HTERT RPE-1 (cell line): ENCODE measurements around the gene ATG7.

Source experiments
- in situ Hi-C: fragments of 300-500 bp; cut with MboI; formaldehyde crosslinking; loops from 4 replicates; pipeline ENCODE4 v1.14.3; 2020; ENCODE audit warnings: low sequenced_read_pairs

Gene ATG7

DNA sequence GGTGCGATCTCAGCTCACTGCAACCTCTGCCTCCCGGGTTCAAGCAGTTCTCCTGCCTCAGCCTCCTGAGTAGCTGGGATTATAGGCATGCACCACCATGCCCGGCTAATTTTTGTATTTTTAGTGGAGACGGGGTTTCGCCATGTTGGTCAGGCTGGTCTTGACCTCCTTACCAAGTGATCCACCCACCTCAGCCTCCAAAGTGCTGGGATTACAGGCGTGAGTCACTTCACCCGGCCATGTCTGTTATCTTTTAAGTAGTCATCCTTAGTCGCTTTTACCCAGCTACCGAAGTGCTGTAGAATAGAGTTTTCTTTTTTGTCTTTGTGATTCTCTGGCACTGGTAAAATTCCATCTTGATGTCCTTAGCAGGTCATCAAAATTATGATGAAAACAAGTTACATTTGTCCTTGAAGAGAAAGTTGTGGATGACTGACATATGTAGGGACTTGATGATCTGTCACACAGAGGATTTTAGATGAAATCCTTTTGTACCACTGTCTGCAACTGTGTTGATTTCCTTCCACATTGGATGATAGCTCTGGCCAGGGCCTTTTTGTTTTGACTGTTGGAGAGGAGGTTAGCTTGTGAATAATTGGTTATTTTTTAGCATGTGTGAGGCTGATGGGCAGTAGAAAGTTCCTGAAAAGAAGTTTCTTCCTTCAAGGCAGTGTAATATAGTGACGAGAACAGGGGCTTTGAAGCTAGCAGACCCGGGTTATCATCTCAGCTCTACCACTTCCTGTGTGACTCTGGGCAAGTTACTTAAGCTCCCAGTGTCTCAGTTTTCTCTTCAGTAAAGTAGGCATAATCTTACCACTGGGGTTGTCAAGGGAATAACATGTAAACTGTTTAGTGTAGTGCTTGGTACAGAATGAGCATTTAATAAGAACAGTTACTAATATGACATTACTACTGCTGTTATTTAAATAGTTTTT is 18.8 kb downstream of the ATG7 start:
- in situ Hi-C loops: no loop called here

DNA sequence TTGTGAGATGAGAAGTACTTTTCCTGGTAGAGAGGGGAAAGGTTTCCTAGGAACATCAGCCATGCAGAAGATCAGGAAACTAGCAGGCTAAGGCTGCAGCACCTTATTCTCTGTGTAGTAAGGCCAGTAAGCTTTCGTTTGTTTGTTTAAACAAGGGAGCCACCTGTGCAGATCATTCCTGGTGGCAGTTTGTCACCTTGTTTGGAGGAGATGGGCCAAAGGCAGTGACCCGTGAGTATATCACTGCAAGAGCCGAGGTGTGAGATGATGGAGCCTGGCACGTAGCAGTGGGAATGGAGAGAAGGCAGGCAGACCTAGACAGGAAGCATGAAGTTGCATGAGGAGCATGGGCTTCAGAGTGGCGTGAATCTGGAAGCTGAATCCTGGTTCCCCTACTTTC is 19.6 kb downstream of the ATG7 start:
- in situ Hi-C loops: no loop called here

DNA sequence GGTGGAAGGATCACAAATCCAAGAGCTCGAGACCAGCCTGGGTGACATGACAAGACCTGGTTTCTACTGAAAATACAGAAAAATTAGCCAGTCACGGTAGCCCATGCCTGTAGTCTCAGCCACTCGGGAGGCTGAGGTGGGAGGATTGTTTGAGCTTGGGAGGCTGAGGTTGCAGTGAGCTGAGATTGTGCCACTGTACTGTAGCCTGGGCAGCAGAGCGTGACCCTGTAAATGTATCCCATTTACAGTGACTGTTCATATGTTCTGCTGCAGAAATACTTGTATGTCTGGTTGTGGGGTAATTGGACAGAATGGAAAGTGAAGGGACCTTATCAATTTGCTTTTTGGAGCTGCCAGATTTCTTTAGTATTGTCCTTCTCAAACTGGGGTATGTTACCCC is 24.9 kb downstream of the ATG7 start:
- in situ Hi-C loops: no loop called here

DNA sequence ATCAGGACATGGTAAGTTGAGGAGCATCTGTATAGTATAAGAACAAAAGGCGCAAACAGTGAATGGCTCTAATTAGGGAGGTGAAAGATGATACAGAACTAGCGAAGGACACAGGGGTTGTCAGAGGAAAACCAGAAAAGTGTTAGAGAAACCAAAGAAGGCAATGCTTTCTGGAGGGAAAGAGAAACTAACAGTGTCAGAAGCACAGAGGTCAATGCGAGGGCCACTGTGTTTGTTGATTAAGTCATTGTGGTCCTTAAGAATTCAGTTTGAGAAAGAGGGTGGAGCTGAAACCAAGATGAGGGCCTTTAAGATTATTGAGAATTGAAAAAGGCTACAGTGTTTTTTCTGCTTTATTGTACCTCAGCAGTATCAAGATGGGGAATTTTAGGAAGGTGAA is 28.8 kb downstream of the ATG7 start:
- in situ Hi-C loops: no loop called here

DNA sequence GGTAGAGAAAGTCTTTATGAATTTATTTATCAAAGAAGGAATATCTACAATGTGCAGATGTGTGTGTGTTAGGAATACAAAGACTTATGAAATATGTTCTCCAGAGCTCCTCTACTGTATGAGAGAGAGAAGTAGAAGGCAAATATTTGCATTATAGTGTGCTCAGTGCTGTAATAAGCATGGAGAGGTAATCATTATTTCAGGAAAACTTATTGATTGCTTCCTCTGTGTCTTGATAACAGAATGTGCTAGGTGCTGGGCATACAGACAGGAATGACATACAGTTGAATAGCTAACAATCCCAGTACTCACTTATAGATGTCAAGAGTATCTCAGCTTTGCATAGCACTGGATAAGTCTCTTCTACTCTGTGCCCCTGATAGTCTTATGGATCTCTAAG is 30.2 kb downstream of the ATG7 start:
- in situ Hi-C loops: no loop called here

DNA sequence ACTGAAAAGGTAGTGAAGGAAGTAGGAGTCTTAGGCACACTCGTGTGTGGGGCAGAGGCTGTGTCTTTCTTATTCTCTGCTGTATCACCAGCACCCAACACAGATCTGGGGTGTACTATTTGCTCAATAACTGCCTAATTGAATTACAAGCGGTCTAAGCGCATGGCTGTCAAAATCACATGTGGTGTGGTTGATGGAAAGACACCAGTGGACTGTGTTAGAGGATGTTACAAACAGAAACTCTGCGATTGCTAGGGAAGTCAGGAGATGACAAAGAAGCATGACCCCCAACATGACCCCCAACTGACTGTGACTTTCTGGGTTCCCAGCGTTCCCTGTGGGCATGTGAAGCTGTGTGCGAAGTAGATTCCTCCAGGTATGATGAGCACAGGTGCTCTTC is 32.0 kb downstream of the ATG7 start:
- in situ Hi-C loops: no loop called here

DNA sequence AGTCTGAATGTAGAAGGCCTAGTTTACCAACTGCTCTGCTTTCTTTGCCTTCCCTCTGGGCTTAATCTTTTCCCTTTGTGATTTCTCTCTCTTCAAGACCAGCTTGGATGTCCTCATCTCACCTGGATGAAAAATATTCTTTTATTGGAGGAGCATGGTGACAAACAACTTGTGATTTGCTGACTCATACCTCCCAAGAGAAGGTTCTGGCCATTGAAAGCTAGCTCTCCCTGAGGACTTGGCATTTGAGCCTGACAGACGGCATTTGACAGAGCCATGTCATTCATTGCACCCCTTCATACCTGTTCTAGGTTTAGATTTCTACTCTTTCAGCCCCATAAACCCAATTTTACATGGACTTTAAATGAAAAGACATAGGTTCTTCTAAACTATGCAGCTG is 33.3 kb downstream of the ATG7 start:
- in situ Hi-C loops: no loop called here

DNA sequence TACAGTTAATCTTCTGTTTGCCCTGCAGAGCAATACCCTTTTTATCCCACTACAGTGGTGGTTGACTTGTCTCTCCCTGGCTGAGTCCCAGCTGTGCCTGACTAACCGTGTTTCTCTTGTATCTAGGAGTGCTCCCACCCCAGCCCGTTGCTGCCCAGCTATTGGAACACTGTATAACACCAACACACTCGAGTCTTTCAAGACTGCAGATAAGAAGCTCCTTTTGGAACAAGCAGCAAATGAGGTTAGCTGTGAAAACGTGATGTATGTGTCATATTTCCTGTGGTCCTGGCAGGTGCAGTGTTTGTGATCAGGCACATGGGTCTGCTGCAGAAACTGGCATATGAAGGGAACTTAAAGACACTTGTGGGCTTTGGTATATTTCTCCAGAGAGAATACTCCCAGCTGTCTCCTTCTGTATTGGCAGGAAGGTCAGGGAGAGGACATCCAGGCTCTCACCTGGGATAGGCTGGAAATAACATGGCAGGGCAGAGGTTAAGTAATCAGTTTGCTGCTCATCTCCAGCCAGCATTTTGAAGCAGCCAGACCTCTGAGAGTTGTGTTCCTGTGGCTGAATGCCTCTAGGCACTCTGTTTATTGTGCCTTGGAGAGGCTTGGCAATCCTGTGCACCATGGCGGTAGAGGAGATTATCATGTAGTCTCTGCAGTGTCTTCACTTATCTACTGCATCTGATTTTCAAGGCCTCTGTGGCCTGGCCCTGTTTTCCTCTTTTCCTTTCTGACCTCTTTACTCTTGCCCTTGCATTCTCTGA is 34.8 kb downstream of the ATG7 start:
- in situ Hi-C loops: no loop called here

DNA sequence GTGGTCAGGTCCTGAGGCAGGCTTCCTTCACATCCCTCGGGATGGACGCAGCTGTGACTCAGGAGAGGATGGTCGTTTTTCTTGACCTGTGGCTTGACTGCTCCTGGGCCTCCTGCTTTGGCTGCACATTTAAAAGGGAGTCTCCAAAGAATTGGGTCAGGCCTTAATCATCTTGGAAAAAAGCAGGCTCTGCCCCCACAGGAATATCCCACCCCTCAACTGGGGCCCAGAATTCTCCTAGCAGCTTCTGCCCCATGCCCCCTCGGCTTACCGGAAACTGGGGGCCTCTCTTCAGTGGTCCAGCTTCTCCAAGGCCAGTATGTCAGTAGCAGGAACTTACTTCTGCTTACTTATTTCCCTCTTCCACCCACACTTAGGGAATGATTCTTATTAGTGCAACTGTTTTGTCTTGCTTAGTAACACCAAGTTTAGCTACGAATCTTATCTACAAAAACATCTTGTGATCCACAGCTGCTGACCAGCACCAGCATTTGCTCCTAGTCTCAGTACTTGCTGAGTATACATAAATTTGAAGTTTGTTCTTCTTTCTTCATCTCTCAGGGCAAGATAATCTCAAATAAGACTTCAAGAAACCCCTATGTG is 35.7 kb downstream of the ATG7 start:
- in situ Hi-C loops: no loop called here

DNA sequence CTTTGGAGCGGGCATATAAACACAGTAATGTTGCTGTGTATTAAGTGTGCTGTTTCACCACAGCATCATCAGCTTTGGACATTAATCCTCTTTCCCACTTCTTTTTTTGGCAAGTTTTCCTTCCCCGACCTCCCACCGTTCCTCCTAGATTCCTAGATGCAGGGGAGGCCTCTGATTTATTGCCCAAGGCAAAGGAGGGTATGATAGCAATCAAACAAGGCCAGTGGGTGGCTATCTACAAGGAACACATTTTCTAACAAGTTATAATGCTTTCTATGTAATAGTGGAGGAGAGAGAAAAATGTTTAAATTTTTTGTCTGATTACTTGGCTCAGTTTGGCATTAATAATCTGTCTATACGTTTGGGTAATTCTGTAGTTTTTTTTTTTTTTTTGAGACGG is 38.1 kb downstream of the ATG7 start:
- in situ Hi-C loops: no loop called here

DNA sequence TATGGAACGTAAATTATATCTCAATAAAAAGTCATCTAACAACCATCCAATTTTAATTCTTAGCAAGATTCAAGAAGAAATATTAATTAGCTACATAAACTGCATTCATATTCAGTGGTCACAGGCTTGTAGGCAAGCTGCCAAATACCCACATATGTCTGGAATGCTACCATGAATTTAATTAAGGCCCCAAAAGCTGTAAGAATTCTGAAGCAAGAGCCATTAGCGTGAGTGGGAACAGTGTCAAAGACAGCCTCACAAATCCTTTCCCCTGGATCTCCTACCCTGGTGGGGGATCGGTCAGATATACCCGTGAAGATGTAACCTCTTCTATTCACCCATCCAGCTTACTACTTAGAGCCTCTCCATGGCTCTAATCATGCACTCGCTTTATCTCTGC is 40.0 kb downstream of the ATG7 start:
- in situ Hi-C loops: no loop called here

DNA sequence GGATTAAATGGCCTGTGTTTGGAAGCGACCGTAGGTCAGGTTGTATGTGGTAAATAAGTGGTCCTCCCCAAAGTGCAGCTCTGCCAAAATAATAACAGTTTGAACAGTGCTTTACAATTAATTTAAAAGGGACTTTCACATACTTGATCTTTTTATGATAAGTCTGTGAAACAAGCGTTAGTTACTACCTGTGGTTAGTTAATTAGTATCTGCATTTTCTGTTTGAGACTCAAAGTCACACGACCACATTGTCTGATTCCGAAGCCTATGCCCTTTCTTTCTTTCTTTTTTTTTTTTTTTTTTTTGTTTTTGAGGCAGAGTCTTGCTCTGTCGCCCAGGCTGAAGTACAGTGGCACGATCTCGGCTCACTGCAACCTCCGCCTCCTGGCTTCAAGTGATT is 45.1 kb downstream of the ATG7 start:
- in situ Hi-C loops: no loop called here

DNA sequence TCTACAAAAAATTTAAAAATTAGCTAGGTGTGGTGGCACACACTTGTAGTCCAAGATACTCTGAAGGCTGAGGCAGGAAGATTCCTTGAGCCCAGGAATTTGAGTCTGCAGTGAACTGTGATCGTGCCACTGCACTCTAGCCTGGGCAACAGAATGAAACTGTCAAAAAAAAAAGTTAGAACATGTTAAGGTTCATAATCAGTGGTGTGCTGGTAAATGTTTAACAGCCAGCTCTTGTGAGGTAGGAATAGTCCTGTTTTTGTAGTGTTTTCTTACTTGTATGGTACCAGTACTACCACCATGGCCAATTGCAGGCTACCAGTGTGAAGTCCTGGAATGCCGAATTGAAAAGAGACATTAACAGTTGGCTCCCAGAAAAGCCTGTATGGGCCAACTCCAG is 50.7 kb downstream of the ATG7 start:
- in situ Hi-C loops: no loop called here

DNA sequence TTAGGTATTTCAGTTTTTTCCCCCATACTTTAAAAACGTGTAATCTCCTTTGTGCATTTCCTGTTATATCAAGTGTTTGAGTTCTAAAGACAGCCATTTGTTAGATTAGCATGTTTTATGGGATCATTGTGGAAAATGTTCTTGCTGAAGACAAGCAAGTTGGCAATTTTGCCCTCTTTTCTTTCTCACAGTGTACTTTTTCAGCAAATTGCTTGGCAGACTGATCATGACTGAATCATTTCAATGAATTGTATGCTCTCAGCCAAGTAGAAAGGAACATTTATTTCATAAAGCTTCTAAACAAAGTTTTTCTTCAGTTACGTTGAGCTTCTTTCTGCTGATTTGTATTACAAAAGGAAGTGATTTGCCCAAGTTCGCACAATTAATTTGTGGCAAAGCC is 51.6 kb downstream of the ATG7 start:
- in situ Hi-C loops: no loop called here

DNA sequence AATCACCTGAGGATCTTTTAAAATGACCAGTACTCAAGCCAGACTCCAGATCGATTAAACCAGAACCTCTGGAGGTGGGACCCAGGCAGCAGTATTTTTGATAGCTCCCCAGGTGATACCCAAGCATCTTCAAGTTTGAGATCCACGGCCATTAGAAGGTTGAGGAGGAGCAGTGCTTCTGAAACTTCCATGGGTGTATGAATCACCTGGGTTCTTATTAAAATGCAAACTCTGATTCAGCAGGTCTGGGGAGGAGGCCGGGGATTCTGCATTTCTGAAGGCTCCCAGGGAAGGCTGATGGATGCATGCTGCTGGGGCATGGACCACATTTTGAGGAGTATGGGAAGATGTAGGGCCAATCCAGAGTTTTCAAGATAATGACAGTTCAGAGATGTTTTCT is 55.4 kb downstream of the ATG7 start:
- in situ Hi-C loops: no loop called here

DNA sequence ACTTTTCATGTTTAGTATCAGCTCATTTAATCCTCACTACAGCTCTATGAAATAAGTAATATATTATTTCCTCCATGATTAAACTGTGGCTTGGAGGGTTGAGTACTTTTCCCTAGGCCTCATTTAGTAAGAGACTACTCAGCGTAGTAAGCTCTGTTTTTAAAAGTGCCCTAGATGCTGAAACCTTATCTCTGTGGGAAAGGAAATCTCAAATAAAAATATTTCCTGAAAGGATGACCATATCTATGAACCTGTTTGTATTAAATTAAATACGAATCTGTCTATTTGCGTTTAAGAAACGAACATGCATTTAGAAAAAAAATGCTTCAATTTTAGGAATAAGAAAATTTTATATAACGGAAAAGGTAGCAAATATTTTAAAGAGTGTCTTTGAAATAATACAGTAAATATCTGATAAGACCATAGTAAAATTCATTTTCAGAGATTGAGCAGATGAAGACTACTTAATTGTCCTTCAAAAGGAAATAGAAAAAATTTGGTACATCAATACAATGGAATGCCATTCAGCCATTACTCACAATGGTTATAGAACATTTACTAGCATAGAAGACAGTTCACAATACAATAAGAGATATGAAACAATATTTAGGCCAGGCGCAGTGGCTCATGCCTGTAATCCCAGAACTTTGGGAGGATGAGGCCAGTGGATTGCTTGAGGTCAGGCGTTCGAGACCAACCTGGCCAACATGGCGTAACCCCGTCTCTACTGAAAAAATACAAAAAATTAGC is 56.2 kb downstream of the ATG7 start:
- in situ Hi-C loops: no loop called here

DNA sequence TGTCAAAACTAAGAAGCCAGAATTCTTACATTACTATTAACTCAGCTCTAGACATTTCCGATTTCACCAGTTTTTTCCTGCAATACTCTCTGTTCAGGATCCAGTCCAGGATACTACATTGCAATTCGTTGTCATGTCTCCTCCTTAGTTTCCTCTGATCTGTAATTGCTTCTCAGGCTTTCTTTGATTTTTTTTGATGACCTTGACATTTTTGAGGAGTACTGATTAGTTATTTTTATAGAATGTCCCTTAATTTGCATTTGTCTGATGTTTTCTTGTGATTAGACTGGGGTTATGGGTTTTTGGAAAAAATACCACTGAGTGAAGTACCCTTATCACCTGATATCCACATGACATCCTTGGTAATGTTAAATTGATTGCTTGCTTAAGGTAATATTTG is 57.6 kb downstream of the ATG7 start:
- in situ Hi-C loops: no loop called here

DNA sequence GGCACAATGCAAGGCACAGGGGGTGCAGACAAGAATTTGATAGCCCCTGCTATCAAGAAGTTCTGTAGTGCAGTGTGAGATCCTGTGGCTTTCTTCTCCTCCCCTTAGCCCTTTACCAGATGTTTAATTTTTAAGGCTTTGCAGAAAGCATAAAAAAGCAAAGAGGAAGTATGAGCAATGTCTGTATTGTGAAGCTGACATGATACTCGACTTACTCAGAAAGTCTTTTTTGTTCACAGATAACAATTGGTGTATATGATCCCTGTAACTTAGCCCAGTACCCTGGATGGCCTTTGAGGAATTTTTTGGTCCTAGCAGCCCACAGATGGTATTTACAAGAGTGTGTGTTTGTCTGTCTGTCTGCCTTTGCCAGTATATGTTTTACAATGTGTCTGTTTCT is 58.9 kb downstream of the ATG7 start:
- in situ Hi-C loops: no loop called here

DNA sequence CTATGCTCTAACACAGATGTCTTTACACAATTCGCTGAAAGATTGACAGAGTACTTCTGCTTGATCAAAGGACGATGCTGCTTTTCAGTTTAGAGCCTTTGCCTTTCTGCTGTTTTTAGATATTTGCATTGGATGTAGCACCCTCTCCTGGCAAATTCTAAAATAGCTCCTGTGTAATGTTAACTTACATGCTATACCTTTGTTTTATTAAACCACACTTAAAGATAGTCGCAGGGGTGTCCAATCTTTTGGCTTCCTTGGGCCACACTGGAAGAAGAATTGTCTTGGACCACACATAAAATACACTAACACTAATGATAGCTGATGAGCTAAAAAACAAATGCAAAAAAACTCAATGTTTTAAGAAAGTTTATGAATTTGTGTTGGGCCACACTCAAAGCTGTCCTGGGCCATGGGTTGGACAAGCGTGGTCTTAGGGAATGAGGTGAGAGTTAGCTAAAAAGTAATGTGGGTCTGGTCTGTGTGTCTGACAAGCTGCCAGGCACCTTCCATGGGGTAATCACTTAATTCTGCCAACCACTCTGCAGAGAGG is 62.9 kb downstream of the ATG7 start:
- in situ Hi-C loops: no loop called here

DNA sequence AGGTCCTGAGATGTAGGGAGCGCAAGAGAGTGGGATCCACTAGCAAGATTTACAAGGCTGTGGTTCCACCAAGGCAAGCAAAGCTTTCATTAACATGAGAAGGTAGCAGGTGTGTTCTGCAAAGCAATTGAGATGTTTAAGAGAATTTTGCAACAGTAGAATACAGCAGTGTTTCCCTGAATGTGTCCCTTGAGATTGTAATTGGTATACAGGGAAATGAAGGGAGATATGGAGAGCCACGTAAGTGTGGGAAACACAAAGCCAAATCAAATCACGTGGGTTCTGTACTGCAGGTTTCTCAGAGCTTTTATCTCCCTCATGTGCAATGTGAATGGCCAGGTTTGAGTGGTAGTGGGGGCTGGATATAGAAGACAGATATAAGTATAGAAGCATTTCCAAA is 67.3 kb downstream of the ATG7 start:
- in situ Hi-C loops: no loop called here

DNA sequence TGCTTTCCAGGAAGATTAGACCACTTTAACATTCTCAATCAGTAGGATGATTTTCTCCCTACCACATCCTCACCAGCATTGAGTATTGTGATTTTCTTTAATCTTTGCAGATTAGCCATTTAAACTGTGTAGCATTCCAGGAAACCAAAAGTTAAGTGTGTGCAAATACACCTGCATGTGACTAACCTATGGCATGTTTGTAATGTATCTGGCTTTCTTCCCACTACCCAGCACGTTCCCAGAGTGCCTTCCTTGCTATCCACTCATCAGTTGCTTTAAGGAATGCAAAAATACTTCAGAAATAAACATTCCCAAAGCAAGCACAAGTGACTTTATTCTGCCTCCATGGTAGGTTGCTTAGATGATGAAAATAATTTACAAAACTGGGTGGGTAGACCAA is 74.2 kb downstream of the ATG7 start:
- in situ Hi-C loops: no loop called here
